ENCODE results near the gene GMDS. TPM values are rescaled to one million over a fixed set of nuclear protein-coding genes. Genes with fewer than 3 reads are reported as not detected.

Gene GMDS
- total RNA-seq, 1 experiment from 2014 or later, result 27.6 TPM

DNA sequence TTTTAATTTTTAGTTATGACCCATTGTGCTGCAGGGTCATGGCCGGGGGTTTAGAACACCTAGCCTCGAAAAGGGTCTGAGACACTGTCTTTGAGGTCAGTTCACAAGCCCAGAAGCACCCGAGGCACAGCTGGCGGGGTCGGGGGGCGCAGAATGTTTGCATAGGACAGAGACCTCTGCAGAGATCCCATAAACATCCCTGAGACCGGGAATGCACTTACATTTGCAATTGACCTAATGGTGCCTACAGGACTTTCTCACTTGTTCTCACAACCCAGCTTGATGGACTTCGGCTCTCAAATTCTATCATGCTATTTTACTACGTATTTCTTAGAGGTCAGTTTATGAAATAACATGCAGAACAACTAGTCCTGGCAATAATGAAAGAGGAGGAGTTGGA is 669.2 kb downstream of the GMDS start:
- Histone ChIP-seq H3K4ac (ENCODE audit: low read depth, low read length) (no peak overlapping the region), H3K18ac (ENCODE audit: insufficient read length, low read depth, low read length) (no peak overlapping the region), H2BK120ac (ENCODE audit: low read depth, low read length, poor library complexity, severe bottlenecking) (no peak overlapping the region), H3K4me1 (ENCODE audit: insufficient read depth, low read length) (no peaks in the 10 kb centered on the region), H3K14ac (ENCODE audit: insufficient read depth, low read length) (no peak overlapping the region), H4K91ac (ENCODE audit: insufficient read length, low read depth, low read length) (no peak overlapping the region), H2BK5ac (ENCODE audit: insufficient read length, low read length) (no peak overlapping the region), H2AK5ac (ENCODE audit: insufficient read length, low read length) (no peak overlapping the region), H3K56ac (ENCODE audit: insufficient read length, low read depth, low read length) (no peak overlapping the region), H2BK12ac (ENCODE audit: insufficient read length, low read depth, low read length) (no peak overlapping the region), H4K5ac (ENCODE audit: insufficient read length, low read depth, low read length) (no peak overlapping the region), H3K9me3 (ENCODE audit: control insufficient read depth, low read depth, low read length) (no peaks in the 10 kb centered on the region), H4K20me1 (ENCODE audit: control insufficient read depth, insufficient read depth, insufficient read length) (no peaks in the 10 kb centered on the region), H3K4me2 (ENCODE audit: insufficient read depth, insufficient read length, low read length) (no peak overlapping the region), H3K27me3 (ENCODE audit: insufficient read depth, low read length) (no peaks in the 10 kb centered on the region), H2BK20ac (ENCODE audit: low read depth, low read length, poor library complexity, severe bottlenecking) (no peak overlapping the region), H3K27ac (ENCODE audit: insufficient read length, low read depth, low read length) (no peak overlapping the region), H3K23me2 (ENCODE audit: insufficient read length, low read depth, low read length, poor library complexity, severe bottlenecking) (no peaks in the 10 kb centered on the region), H2BK15ac (ENCODE audit: low read depth, low read length) (no peak overlapping the region), H3K79me1 (ENCODE audit: insufficient read depth, low read depth, low read length, poor library complexity, severe bottlenecking) (no peaks in the 10 kb centered on the region), H2AFZ (ENCODE audit: low read length) (no peak overlapping the region), H3K9ac (ENCODE audit: extremely low read depth, insufficient read length, low read length) (no peak overlapping the region), H3T11ph (ENCODE audit: low read length) (no peak overlapping the region), H4K8ac (replicated peaks; ENCODE audit: insufficient read length, low read depth, low read length) (no peak overlapping the region), H3K79me2 (ENCODE audit: insufficient read depth, low read length) (no peaks in the 10 kb centered on the region), H3K23ac (ENCODE audit: insufficient read length, low read depth, low read length) (no peak overlapping the region)
- no peak for DNase-seq
- H3K9me3 Mint-ChIP-seq, result peaks cover 0 to 3% of the 10 kb centered on the region in 2 experiments; a peak in 1 of 5 replicates
- no peak overlapping the region for H3K4me3 Mint-ChIP-seq
- H3K27ac Mint-ChIP-seq, result no peak overlapping the region
- H3K4me1 Mint-ChIP-seq, result peaks cover 33 to 34% of the 10 kb centered on the region in 2 experiments
- peaks cover 25% of the 10 kb centered on the region for H3K27me3 Mint-ChIP-seq (ENCODE audit: low read depth)
- H3K36me3 Mint-ChIP-seq (ENCODE audit: insufficient read depth in 1 of 3, low read depth in 3 of 3), result peaks cover 0 to 2% (median 0%) of the 10 kb centered on the region in 3 experiments; a peak in 1 of 7 replicates
- TF ChIP-seq, protein P1, sequence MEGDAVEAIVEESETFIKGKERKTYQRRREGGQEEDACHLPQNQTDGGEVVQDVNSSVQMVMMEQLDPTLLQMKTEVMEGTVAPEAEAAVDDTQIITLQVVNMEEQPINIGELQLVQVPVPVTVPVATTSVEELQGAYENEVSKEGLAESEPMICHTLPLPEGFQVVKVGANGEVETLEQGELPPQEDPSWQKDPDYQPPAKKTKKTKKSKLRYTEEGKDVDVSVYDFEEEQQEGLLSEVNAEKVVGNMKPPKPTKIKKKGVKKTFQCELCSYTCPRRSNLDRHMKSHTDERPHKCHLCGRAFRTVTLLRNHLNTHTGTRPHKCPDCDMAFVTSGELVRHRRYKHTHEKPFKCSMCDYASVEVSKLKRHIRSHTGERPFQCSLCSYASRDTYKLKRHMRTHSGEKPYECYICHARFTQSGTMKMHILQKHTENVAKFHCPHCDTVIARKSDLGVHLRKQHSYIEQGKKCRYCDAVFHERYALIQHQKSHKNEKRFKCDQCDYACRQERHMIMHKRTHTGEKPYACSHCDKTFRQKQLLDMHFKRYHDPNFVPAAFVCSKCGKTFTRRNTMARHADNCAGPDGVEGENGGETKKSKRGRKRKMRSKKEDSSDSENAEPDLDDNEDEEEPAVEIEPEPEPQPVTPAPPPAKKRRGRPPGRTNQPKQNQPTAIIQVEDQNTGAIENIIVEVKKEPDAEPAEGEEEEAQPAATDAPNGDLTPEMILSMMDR (conservative IDR thresholded peaks at IDR 0.05), result no peak
- WGBS (ENCODE audit: extremely low coverage, insufficient read length, low lambda C conversion rate), result no CpG with 5 or more reads among the region's 9 CpGs
